Posterior cingulate gyrus (tissue), 11 donors: ENCODE results near the gene RSAD2.

Source experiments
- DNase-seq, 10 donors: peaks; one replicate each; pipeline versions ENCODE4 v3.0.0 to v3.0.0-alpha.2; 2020 to 2021; ENCODE audit warnings: mixed read lengths in 3 of 10
- intact Hi-C: fragments of 100-400 bp; cut with DNase I; formaldehyde crosslinking; loops from one replicate; pipeline ENCODE4 v1.15.1; 2023

Gene RSAD2

DNA sequence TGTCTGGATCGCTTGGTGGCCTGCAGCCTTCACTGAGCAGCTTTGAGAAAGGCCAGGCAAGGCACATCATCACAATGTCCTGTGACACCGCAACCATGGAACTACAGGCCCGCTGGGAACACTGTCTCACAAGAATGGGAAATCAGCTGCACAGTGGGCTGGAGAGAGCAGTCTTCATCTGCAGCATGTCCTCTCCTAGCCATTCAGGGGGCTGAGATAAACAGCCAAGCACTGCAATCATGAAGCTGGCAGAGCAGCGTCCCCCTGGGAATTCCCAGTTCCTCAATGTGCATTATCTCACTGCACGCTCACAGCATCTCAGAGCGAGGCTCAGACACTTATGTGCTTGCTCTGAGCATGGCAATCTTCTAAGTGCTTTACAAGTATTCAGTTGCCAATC lies 13.8 kb upstream of the RSAD2 start:
- DNase-seq, result no peak
- intact Hi-C loops, result no loop called here

DNA sequence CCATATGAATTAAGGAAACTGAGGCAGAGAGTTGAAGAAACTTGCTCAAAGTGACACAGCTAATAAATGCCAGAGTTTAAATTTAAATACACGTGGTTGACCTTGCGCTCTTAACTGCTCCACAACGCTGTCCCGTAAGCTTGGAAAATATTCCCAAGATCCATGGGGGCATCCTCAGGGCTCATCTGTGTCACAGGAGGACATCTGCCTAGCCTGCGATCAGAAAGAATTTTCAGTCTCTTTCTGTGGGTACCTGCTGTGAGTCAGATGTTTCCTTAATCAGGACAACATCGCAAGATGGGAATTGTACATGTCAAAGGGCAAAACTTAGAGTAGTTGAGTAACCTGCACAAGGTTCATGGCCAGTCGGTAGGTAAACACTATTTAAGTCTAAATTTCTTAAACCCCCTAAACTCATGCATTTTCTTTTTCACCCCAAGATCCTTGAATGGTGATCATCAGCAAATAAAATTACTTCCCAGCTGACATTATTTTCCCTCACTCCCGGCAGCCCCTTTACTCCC lies 13.3 kb upstream of the RSAD2 start:
- DNase-seq, result no peak
- intact Hi-C loops, result no loop called here

DNA sequence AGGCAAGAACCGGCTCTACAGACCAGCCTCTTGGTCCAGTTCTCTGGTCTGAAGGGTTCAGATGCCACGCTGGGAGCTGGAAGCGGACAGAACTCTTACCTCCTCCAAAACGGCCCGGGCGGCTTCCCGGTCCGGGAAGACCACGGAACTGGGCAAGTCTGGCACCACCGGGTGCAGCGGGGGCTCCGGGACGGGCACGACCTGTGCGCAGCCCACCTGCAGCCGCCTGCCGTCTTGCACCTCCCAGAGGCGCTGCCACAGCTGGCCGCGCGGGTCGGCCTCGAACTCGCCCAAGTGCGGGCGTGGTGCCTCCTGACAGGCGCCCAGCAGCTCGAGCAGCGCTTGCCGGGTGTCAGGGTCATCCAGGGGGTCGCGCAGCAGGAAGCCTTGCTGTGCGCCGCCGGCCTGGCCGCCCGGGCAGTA lies 12.6 kb upstream of the RSAD2 start:
- intact Hi-C loops, result no loop called here
- peak in 6 of 10 donors; percentile 11 to 80 (median 43) for DNase-seq

DNA sequence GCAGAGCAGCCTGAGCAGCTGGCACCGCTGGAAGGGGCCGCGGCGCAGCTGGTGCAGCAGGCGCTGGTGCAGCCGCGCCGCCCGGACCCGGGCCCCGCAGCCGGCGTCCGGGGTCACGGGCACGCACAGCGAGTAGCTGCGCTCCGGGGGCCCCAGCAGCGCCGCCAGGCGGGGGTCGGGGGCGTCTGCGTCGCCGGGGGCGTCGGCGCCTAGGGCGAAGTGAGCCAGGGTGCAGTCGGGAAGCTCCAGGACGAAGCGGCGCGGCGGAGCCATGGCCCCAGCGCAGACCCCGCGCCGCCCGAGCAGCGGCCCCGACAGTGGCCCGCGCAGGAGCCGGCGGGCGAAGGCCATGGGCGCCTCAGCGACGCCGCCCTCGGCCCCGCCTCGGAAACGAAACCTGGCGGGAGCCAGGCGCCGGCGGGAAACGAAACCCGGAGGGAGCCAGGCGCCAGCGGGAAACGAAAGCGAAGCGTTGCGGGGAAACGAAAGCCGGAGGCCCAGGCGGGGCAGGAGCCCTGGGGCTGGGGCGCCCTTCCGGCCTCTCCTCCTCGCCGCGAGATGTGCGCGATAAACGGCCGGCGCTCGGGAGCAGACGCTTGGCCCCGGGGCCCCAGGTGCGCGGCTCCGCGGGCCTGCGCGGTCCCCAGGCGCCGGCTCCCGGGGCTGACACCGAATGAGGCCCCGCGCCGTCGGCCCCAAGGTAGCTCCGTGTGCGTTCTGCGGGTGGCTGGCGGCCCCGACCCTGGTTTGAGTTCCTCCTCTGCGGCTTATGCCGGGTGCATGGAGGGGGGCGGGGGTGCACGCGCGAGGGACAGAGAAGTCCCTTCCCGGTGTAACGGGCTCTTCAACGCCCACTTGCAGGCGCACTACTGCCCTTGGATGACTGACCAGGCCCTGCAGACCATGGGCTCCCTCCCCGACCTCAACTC lies 12.0 kb upstream of the RSAD2 start, which contains the start of gene CMPK2:
CMPK2 (minus strand) TSS at position 562 of the 929 bp plus-strand sequence; CDS start at position 351, 211 bp downstream.
- intact Hi-C loops, result no loop called here
- DNase-seq, result peak; percentile 15 to 92 (median 44)

DNA sequence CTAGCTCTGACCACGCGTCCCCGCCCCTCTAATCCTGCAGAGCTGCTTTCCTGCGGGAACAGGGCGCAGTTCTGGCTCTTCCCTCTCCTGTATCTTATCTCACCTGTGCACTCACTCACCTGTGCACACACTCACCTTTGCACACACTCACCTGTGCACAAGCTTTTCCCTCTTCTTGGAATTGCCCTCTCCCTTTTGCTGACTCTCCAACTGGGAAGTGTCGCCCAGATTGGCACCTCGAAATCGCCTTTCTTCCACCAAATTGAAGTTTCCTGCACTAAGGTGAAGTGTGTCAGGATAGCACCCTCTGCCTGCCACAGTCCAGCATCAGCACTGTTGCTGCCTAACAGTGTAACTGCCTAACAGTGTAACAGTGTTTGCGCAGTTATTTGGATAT lies 11.3 kb upstream of the RSAD2 start:
- DNase-seq, result peak in 9 of 10 donors; percentile 18 to 89 (median 45)
- intact Hi-C loops, result no loop called here

DNA sequence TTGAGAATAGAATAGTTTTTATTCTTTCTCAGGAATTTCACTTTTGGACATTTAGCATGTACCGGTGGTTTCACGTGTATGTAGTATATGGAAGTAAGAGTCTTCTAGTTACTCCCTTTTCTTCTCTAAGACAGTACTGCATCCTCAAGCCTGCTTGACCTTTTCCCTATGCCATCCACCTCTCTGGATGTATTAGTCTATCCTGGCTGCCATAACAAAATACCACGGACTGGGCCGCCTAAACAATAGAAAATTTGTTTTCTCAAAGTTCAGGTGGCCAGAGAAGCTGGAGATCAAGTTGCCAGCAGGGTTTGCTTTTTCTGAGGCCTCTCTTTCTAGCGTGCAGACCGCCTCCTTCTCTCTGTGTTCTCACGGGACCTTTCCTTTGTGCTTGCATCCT lies 10.6 kb upstream of the RSAD2 start:
- intact Hi-C loops, result no loop called here
- no peak for DNase-seq

DNA sequence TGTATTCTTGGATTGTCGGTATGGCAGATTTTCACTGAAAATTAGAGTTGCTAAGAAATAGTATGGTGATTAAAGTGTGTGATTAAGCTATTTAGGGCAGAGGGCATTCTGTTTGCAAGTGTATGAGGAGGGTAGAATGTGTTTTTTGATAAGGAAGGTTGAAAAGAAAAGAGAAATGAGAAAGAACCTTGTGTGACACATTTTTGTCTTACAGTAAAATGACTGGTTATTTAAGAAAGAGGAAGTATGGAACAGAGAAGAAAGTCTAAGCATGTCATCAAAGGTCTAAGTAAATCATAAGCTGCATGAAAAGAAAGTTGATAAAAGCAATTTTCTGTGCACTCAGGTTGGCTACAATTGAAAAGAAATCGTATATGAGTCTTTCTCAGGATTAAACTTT lies 5.2 kb upstream of the RSAD2 start:
- intact Hi-C loops, result no loop called here
- DNase-seq, result no peak

DNA sequence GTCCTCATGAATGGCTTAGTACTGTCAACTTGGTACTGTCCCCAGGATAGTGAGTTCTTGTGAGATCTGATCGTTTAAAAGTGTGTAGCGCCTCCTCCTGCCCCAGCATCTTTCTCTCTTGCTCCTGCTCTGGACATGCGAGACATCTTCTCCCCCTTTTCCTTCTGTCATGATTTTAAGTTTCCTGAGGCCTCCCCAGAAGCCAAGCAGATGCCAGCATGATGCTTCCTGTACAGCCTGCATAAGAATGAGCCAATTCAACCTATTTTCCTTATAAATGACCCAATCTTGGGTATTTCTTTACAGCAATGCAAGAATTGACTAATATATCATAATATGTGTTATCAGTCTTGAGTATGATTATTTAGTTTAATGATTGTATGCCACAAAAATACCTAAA lies 3.5 kb upstream of the RSAD2 start:
- DNase-seq, result no peak
- intact Hi-C loops, result no loop called here

DNA sequence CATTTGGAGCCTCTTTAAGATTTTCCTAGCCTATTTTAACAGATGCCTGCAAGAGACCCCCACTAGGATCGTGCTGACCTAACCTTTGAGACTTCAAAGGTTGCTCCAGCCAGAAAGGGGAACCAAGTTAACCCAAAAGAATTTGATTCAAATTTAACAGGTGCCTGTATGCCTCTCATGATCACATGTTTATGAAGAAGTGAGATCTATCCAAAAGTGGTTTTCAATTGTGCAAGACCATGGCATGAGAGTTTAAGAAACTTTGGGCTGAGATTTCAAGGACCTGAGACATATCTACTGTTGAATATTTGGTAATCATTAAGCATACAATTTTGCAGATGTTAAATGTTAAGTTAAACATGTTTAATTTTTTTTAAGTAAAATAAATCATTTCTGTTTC lies 1.3 kb upstream of the RSAD2 start:
- intact Hi-C loops, result no loop called here
- no peak for DNase-seq

DNA sequence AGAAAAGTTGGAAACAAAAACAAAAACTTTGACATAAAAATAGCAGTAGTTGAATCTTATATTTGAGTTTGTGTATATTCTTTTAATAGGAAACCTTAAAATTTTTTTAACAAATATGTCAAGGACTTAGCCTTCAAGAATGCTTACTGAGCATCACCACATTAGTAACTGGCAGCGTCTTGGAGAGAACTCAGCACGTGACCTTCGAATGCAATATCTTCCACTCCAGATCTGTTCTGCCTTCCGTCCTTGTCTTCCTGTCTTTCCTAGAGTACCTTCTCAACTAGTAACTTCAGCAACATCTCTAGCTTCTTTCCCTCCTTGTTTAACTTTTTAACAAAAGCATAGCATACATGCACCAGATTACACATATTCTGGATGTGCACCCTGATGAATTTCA lies 972 bp downstream of the RSAD2 start:
- no peak for DNase-seq
- intact Hi-C loops, result no loop called here

DNA sequence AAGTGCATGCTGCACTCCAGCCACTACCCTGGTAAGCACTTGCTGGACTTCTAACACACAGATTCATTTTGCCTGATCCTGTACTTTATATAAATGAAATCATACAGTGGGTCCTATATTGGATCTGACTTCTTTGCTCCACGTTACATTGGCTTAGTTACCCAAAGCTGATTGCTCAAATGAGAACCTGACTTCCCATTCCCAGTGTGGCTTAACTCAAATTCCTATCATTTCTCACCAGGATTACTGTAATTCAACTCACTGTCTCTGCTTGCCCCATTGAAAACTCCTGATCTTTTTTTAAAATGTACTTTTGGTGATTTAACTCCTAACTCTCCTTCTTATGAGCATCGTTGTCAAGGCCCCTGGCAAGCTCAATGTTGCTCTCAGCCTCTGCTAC lies 1.4 kb downstream of the RSAD2 start:
- DNase-seq, result no peak
- intact Hi-C loops, result no loop called here

DNA sequence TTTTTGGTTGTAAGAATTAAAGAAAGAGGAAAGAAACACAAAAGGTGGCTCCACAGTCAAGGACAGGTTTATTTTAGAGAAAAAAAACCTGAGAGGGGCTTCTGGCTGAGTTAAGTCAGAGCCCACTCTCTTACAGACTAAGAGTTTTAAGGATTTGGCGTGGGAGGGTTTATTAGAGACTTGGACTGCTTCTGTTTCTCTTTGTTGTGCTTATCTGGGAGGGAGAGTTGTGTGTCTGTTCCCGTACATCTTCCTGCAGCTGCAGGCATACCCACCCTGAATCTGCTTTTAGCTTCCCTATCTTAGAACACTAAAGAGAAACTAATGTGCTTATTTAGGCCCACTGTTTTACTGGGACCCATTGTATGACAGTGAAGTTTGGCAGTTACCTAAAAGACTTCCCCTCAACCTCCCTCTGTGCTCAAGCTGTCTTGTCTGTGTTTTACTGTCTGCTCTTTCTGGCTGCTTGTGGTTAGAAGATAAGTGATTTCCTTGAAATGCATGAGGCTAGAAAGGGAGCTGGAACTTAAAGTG lies 2.7 kb downstream of the RSAD2 start:
- intact Hi-C loops, result no loop called here

DNA sequence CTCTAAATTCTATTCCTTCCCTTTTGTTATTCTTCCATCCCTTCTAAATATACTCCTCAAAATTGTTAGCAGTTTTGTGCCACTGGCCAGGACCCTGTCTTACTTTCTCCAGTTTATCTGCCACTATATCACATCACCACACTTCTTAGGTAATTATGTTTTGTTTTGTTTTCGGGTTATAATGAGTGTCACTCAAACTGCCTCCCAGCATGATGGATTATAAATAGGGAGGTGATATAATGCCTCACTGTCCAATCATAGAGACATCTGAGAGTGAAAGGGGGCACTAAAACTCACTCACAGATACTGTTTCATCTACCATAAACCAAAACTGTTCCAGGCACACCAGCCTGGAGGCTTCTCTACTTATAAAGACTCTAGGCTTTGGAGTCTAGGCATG lies 3.5 kb downstream of the RSAD2 start:
- intact Hi-C loops, result no loop called here
- no peak for DNase-seq

More for the DNA sequence above, 2.7 kb downstream of the RSAD2 start:
- no peak for DNase-seq

DNA sequence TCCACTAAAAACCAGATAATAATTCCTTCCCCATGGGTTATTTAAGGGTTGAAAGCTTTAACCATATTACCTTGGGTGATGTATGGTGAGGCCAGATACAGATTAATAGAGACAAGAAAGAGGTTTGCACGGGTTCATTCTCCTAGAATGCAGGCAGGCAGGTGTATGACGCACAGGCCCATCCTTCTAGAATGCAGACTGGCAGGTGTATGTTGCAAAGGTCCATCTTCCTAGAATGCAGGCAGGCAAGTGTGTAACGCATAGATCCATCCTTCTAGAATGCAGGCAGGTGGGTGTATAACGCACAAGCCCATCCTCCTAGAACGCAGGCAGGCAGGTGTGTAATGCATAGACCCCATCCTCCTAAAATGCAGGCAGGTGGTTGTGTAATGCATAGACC lies 3.9 kb downstream of the RSAD2 start:
- intact Hi-C loops, result no loop called here
- DNase-seq, result no peak

DNA sequence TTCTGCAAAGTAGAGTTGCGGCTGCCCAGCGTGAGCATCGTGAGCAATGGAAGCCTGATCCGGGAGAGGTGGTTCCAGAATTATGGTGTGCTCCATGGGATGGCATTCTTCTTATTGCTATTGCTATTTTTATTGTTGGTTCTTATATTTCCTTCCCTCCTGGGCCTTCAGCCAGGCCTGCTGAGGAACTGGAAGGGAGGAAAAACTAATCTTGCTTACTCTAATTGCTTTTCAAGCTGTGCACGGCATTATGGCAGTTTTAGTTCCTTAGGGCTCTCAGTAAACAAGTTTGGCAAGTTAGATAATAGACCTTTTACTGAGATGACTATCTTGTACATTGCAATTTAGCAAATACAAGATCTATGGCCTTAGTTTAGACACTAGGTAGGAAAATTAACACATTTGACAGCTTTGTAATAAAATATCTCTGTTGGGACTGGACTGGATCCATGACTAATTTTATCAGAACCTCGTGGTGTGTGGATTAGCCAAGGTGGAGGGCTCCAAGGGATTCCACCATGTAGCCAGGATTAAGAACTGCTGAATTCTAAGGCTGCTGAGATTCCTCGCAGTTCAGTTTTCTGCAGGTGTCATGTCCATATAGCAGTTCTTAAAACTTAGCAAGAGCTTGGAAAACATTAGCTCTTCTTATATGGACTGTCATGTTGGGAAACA lies 6.0 kb downstream of the RSAD2 start:
- intact Hi-C loops, result no loop called here
- no peak for DNase-seq

DNA sequence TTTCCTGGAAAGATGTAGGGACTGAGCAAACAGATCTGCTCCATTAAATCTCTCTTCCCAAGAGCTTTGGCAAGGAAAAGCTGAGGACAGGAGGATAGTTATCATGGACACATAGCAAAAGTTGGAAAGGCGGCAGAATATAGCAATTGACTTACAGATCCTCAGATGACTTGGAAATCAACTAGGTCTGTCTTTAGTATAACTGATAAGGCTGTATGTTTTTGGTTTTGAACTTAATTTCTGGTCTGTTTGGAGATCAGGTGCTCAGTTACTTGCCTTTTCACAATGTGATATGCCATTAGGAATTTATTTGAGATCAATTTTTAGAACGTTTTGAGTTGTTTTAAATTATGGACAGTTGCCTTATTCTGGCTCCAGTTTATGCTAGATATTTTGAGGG lies 8.0 kb downstream of the RSAD2 start:
- no peak for DNase-seq
- intact Hi-C loops, result no loop called here

DNA sequence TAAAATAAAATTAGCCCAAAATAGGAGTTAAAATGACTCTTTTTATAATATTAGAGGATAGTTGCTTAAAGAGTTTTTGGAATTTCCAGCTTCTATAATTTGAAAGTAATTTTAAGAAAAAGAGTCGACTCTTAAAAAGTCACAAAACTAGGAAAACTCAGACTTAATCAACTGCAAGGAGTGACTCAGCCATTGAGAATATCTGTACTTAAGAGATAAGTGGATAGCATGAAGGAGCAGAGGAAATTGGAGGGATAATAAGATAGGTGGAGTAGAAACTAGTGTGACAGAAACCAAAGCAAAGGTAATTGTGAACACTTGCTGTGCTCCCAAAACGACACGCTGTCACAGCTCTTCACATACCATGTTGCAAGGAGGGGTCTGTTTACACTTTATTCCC lies 8.4 kb downstream of the RSAD2 start:
- intact Hi-C loops, result no loop called here

DNA sequence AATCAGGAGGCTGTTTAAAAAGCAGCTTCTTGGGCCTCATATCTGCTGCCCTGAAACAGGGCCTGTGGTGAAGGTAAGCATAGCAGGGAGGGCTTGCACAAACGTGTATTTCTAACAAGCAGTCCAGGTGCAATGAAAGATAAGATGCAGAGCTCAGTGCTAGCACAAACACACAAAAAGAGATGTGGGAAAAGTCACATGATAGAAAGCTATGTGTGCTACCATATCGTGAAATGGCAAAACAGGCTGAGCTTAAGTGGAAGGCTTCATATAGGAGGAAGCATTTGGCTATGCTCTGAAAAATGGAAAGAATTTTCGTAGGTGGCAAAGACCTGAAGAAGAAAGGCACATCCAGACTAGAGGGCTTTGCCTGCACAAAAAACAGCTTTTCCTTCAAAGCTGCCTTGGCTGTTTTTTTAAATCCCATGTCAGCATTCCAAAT lies 10.2 kb downstream of the RSAD2 start:
- intact Hi-C loops, result no loop called here

More for the DNA sequence above, 8.4 kb downstream of the RSAD2 start:
- DNase-seq, result no peak

DNA sequence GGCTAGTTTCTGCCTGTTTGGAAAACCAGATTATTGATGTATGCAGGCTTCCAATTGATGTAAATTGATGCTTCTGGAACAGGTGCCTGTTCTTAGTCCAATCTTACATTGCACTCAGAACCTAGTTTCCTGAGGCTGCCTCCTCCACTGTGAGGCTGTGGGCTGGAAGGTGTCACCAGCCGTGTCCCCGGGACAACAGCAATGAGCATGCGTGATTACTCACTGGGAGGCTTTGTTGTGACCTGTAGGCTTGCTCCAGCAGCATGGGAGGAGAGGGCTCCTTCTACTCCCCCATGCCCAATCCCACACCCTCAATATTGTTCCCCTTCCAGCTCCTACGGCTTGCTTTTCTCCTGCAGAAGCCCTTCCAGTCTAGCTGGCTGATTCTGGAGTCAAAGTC lies 11.1 kb downstream of the RSAD2 start:
- intact Hi-C loops, result no loop called here

More for the DNA sequence above, 10.2 kb downstream of the RSAD2 start:
- no peak for DNase-seq

DNA sequence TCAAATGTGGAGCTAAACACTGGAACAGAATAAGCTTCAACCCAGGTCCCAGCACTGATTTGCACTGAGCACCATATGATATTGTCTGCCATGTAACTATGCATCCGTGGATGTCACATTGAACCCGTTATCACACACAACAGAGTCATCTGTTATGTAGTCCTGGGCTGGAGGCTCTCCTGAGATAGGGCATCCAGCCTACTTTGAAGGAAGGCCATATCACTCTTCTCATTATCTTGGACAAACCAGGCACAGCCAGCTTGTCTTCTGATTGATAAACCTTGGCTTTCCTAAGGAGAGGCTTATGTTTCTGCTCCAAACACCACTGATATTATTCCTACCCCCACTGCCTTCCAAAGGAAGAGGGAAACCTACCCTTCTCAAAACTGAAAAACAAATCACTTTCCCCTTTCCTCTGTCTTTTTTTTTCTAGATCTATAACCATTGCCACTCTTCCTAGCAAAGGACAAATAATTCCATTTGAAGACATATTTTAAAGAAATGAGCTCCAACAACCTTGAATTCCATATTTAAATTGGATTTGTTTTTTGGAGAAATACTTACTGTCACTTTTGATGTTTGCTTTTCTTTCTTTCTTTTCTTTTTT lies 16.4 kb downstream of the RSAD2 start:
- no peak for DNase-seq
- intact Hi-C loops, result no loop called here

More for the DNA sequence above, 11.1 kb downstream of the RSAD2 start:
- DNase-seq, result no peak
